GM19035 (cell line): Measurements from ENCODE around the gene BBLN.
A peak's percentile ranks its signal among the peaks of the same experiment; 100 is the strongest.

Source experiments
- ATAC-seq: cut with Tn5 transposase; IDR thresholded peaks from one replicate; pipeline ENCODE4 v1.9.1; 2021; ENCODE audit not compliant: unreplicated experiment

BBLN gene

DNA sequence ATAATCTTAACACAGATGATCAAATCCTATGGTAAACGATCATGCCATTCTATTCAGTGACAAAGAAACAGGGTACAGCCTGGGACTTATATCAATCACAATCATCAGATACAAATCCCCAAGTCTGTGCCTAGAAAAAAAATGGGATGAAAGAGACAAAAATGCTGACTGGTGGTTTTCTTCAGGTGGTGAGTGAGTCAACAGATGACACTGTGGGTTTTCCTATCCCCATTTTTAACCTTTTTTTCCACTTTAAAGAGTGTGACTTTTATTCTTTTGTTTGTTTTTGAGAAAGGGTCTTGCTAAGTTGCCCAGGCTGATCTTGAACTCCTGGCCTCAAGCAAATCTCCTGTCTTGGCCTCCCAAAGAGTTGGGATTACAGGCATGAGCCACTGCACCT lies 28.1 kb downstream of the BBLN start:
- no peak for ATAC-seq

DNA sequence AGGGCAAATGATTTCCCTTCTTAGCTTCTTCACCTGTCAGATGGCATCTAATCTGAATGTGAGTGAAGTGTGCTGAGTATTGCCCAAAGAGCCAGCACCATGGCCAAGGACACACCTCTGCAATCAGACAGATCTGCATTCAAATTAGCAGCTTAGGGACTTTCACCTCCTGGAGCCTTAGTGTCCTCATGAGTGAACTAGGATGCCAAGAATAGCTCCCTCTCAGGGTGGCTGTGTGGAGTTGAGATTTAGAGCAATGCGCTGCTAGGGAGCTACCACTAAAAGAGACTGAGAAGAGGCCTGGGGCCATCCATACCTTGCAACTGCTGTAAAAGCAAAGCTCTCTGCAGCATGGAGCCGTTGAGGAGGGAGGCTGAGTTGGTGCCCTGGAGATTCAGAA lies 29.9 kb downstream of the BBLN start:
- no peak for ATAC-seq

DNA sequence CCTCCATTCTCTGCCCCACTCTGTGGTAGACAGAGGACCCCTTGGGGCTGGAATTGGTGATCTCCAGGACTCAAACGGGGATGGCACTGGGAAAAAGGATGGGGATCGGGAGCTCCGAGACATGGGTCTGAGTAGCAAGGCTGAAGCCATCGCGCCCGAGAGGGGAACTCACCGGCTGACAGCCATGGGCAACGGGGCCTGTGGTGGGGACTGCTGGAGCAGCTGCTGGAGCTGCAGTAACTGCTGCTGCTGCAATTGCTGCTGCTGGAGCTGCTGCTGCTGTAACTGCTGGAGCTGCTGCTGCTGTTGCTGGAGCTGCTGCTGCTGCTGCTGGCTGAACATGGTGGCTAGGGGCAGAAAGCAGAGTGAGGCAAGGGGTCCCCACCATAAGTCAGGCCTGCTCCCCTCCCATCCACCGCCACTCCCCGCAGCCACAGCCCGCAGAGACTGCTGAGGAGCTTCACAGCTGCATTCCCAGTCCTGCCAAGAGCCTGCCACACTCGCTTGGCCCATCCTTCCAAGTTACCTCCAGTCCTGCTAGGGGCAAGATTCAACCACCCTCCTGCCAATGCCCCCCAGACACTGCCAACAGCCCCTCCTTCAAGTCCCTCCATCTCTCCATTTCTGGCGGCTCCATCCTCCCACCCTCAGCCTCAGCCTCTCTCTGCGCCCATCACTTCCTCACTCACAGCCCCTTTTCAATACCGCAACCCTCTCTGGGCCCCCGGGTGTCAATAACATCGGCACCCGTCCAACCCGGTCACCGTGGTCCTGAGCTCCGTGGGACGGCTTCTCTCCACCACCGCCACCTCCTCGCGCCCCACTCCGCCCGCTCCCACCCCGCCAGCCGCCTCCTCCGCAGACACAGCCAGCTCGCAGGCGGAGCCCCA lies 30.7 kb downstream of the BBLN start:
- peak; percentile 31 for ATAC-seq

- ATAC-seq, result peak; percentile 81
Observed at GRCh38 chr9:128191406-128192046, 31.5 kb downstream of the BBLN start, which contains the start of gene CIZ1. Gene CIZ1 (minus strand): TSS chr9:128191572. CDS start chr9:128190857, 715 bp downstream.

- ATAC-seq, result no peak
Observed at GRCh38 chr9:128192601-128193371, 32.7 kb downstream of the BBLN start.

DNA sequence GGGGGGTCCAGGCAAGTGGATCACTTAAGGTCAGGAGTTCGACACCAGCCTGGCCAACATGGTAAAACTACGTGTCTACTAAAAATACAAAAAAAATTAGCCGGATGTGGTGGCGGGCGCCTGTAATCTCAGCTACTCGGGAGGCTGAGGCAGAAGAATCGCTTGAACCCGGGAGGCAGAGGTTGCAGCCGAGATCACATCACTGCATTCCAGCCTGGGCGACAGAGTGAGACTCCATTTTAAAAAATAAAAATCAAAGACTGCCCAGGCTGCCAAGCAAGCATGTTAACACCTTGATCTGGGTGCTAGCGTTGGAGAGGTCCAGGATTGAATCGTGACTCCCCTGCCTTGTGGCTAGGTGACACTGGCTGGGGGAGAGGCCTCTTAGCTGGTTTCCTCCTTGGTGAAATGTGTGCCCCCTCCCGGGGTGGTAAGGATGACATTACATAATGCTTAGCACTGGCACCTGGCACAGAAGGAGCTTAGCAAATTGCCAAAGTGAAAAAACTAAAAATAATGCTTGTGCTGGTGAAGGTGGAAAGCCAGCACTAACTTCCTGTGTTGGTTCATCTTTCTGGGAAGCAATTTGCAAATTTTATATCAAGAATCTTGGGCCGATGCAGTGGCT lies 33.5 kb downstream of the BBLN start:
- no peak for ATAC-seq

DNA sequence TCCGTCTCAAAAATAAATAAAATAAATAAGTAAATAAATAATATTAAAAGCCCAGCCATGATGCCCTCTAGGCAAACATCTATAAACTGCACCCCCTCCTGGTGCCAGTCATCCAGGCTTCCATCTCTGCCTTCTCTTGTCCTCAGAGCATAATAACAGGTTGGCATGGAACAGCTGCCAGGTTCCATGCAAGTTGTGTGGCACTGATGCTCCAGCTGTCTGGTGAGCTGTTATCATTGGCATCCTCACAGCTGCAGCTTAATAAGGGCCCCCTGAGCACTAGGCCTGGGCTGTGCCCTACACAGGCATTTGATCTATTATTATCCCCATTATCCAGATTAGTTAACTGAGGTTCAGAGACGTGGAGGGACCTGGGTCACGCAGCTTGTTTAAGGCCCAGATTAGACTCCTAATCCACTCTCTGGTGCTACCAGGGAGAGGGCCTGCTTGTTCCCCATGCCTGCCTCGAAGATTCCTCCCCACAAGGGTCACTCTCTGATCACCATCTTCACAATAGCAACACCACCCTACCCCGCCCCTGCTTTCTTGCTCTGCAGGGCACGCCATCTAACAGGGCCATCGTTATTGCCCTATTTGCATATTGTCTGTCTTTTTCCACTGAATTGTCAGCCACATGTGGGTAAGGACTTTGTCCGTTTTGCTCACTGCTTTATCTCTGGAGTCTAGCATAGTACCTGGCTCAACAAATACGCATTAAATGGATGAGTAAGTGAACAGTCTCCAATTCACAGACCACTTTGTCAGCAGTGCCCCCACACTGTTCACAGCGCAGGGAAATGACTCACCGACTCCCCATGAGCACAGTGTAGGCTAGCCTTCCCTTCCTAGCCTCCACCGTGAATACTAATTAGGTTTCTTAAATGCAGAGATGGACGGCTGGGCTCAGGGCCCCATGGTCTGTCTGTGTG lies 41.6 kb downstream of the BBLN start:
- ATAC-seq, result no peak

DNA sequence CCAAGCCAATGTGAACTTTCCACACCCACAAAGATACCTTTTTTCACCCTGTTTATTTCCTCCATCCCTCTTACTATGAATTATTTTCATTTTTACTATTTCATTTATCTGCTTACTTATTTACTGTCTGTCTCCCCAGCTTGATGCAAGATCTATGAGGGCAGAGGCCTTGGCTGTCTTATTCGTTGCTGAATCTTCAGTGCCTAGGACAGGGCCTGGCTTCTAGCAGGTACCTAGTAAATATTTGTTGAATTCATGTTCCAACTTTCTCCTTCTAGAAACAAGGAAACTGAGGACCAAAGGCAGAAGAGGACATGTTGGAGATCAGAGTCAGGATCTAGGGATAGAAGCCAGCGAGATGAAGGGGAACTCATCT lies 42.6 kb downstream of the BBLN start:
- ATAC-seq, result no peak

DNA sequence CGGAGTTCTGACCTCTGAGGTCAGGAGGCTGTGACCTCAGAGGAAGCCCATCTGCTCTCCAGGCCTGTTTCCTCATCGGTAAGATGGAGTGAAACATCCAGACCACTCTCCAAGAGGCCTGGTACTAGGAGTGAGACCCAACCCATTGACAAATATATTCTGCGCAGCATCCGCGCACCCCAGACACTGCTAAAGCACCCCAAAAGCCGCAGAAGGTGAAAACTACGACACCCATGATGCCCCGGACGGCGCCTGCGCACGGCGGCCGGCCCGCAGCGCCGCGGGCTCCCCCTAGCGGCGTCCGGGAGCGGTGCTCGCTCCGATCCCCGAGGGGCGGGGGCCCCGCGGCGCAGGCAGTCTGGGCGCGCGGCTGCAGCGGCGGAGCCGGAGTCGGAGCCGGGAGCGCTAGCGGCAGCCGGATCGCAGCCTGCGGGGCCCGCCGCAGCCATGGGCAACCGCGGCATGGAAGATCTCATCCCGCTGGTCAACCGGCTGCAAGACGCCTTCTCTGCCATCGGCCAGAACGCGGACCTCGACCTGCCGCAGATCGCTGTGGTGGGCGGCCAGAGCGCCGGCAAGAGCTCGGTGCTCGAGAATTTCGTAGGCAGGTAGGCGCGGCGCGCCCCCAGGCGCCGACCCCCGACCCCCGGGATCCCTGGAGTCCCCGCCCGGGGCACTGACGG lies 43.1 kb downstream of the BBLN start, which contains the start of gene DNM1:
Gene DNM1 (plus strand): TSS at position 356 of the 683 bp plus-strand sequence. CDS start 92 bp downstream, at position 448.
- ATAC-seq, result peak; percentile 82

GRCh38 chr9:128203707-128204551 lies 43.9 kb downstream of the BBLN start:
- ATAC-seq, result no peak

- no peak for ATAC-seq
Observed at GRCh38 chr9:128204858-128205257, 44.8 kb downstream of the BBLN start.

- ATAC-seq, result no peak
Observed at GRCh38 chr9:128205296-128205944, 45.4 kb downstream of the BBLN start.

DNA sequence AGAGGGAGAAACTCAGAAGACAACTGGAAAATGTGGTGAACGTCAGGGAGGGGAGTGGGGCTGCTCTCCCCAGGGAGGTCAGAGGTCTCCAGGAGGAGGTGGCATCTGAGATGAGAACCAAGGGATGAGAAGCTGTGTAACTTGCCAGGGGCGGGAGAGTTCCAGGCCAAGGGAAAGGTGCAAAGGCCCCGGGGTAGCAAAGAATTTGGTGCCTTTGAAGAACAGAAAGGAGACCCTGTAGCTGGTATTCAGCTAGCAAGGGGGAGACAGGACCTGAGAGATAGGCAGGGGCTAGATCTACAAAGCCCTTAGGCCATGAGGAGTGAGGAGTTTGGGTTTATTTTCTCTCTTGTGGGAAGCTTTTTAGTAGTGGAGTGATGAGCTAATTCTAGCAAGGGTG lies 46.4 kb downstream of the BBLN start:
- ATAC-seq, result no peak

GRCh38 chr9:128206916-128207910 lies 47.1 kb downstream of the BBLN start:
- no peak for ATAC-seq

DNA sequence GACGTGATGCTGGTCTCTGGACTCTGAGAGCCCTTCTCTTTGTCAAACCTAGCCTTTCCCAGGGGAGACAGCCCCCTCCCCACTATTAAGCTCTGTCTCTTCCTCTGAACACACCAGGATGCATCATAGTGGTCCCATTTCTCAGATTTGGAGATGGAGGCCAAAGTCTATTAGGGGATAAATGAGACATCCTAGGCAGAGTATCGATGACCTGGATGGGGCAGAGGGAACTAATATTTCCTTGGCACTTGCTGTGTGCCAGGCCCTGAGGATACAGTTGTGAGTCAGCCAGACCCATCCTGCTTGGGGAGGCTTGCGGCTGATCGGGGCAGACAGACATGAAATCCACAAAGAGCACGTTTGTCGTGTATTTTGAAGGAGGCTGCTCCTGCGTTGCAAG lies 48.3 kb downstream of the BBLN start:
- no peak for ATAC-seq

- ATAC-seq, result no peak
Observed at GRCh38 chr9:128208946-128209669, 49.0 kb downstream of the BBLN start.
